ENCODE measurements around the gene GRIN2B. TPM values are rescaled to one million over a fixed set of nuclear protein-coding genes. Genes with fewer than 3 reads are reported as not detected.

Gene GRIN2B
- total RNA-seq, 3 donors from 2014 or later = 0.32 to 0.80 (median 0.57) TPM

- intact Hi-C loops (cut with DNase I, micrococcal nuclease) = loop anchor here in 1 of 2 donors (10.0 kb wide), 1 partner anchor 214 kb away; no protein-coding TSS in a partner anchor
- Histone ChIP-seq H3K36me3 (ENCODE audit: low read depth) (no peaks in the 10 kb centered on the region), H3K4me3 (no peak overlapping the region), H3K9me3 (no peaks in the 10 kb centered on the region), H3K4me1 (ENCODE audit: low read depth) (no peaks in the 10 kb centered on the region)
- no peak for DNase-seq
- no peak for ATAC-seq
- TF ChIP-seq CTCF (IDR thresholded peaks at IDR 0.05) = no peak
These were observed 32.8 kb downstream of the GRIN2B start for GRCh38 chr12:13948621-13949020.

- Histone ChIP-seq H3K36me3 (ENCODE audit: low read depth) (no peaks in the 10 kb centered on the region), H3K4me3 (no peak overlapping the region), H3K4me1 (ENCODE audit: low read depth) (no peaks in the 10 kb centered on the region), H3K9me3 (no peaks in the 10 kb centered on the region)
- no peak for DNase-seq
- TF ChIP-seq CTCF (IDR thresholded peaks at IDR 0.05) = no peak
- ATAC-seq = no peak
- intact Hi-C loops (cut with DNase I, micrococcal nuclease) = loop anchor here in 1 of 2 donors (10.0 kb wide), 1 partner anchor 213 kb away; no protein-coding TSS in a partner anchor
These were observed 34.0 kb downstream of the GRIN2B start for GRCh38 chr12:13947276-13947946.

GRCh38 chr12:13945641-13946040, 35.8 kb downstream of the GRIN2B start:
- DNase-seq (no peak), ATAC-seq (no peak)
- intact Hi-C loops (cut with DNase I, micrococcal nuclease) = loop anchor here in 1 of 2 donors (10.0 kb wide), 1 partner anchor 211 kb away; no protein-coding TSS in a partner anchor
- Histone ChIP-seq H3K4me3 (no peak overlapping the region), H3K36me3 (ENCODE audit: low read depth) (no peaks in the 10 kb centered on the region), H3K9me3 (no peaks in the 10 kb centered on the region), H3K4me1 (ENCODE audit: low read depth) (no peaks in the 10 kb centered on the region)
- TF ChIP-seq CTCF (IDR thresholded peaks at IDR 0.05) = no peak

- H3K9me3 ChIP-seq = no peaks in the 10 kb centered on the region
- ATAC-seq = no peak
- intact Hi-C loops (cut with DNase I, micrococcal nuclease) = loop anchor here in 1 of 2 donors (10.0 kb wide), 1 partner anchor 210 kb away; no protein-coding TSS in a partner anchor
- DNase-seq = no peak
- H3K36me3 ChIP-seq (ENCODE audit: low read depth) = no peaks in the 10 kb centered on the region
- H3K4me3 ChIP-seq = no peak overlapping the region
- no peak for TF ChIP-seq CTCF (IDR thresholded peaks at IDR 0.05)
- no peaks in the 10 kb centered on the region for H3K4me1 ChIP-seq (ENCODE audit: low read depth)
These were observed 36.2 kb downstream of the GRIN2B start for GRCh38 chr12:13945236-13945635.

GRCh38 chr12:13942826-13943225, 38.6 kb downstream of the GRIN2B start:
- H3K36me3 ChIP-seq (ENCODE audit: low read depth) = no peaks in the 10 kb centered on the region
- intact Hi-C loops (cut with DNase I, micrococcal nuclease) = loop anchor here in 1 of 2 donors (10.0 kb wide), 1 partner anchor 208 kb away; no protein-coding TSS in a partner anchor
- no peaks in the 10 kb centered on the region for H3K4me1 ChIP-seq (ENCODE audit: low read depth)
- no peak overlapping the region for H3K4me3 ChIP-seq
- TF ChIP-seq CTCF (IDR thresholded peaks at IDR 0.05) = no peak
- ATAC-seq = no peak
- no peak for DNase-seq
- peaks cover 4% of the 10 kb centered on the region for H3K9me3 ChIP-seq

Data from mucosa of descending colon (tissue), 3 donors.